DOHH2 (cell line): ENCODE results near the gene PCDH15.

Experiments
- H3F3A ChIP-seq: fragments of 200-600 bp; sonication (generic), shearing (Covaris generic); 2 replicates; pipeline ENCODE4 v1.6.0; 2016; ENCODE audit warnings: antibody characterized with exemption, mild to moderate bottlenecking; ENCODE audit not compliant: control insufficient read depth, insufficient read depth
- H3K27ac ChIP-seq: fragments of 200-600 bp; sonication (generic); 2 replicates; pipeline ENCODE4 v1.5.1; 2014; ENCODE audit warnings: low read depth, mild to moderate bottlenecking, low read length, moderate library complexity
- H3K27me3 ChIP-seq: fragments of 200-600 bp; sonication (generic); 2 replicates; pipeline ENCODE4 v1.6.1; 2014; ENCODE audit warnings: mild to moderate bottlenecking, low read length, mixed read lengths; ENCODE audit not compliant: control insufficient read depth
- H3K36me3 ChIP-seq: fragments of 200-600 bp; sonication (generic); 2 replicates; pipeline ENCODE4 v1.6.1; 2014; ENCODE audit warnings: mild to moderate bottlenecking, low read length, moderate library complexity, mixed read lengths; ENCODE audit not compliant: control insufficient read depth
- H3K4me1 ChIP-seq: fragments of 200-600 bp; sonication (generic); 2 replicates; pipeline ENCODE4 v1.6.1; 2014; ENCODE audit warnings: mild to moderate bottlenecking, low read length, mixed read lengths; ENCODE audit not compliant: control insufficient read depth
- H3K4me2 ChIP-seq: fragments of 200-600 bp; sonication (generic); 2 replicates; pipeline ENCODE4 v1.6.0; 2014; ENCODE audit warnings: mild to moderate bottlenecking, low read length, moderate library complexity
- H3K4me3 ChIP-seq: fragments of 200-600 bp; sonication (generic); 2 replicates; pipeline ENCODE4 v1.5.1; 2014; ENCODE audit warnings: mild to moderate bottlenecking, low read length, mixed read lengths
- H3K79me2 ChIP-seq: fragments of 200-600 bp; sonication (generic); 2 replicates; pipeline ENCODE4 v1.6.1; 2014; ENCODE audit warnings: mild to moderate bottlenecking, low read length, mixed read lengths; ENCODE audit not compliant: control insufficient read depth
- H3K9me2 ChIP-seq: fragments of 200-600 bp; sonication (generic); replicated peaks from 2 replicates; pipeline ENCODE4 v1.6.1; 2014; ENCODE audit warnings: mild to moderate bottlenecking, low read length, mixed read lengths; ENCODE audit not compliant: control insufficient read depth
- H3K9me3 ChIP-seq: fragments of 200-600 bp; sonication (generic); 2 replicates; pipeline ENCODE4 v1.6.1; 2014; ENCODE audit warnings: antibody characterized with exemption, low read length, mixed read lengths; ENCODE audit not compliant: control insufficient read depth, insufficient read depth
- H4K20me1 ChIP-seq: fragments of 200-600 bp; sonication (generic); 2 replicates; pipeline ENCODE4 v1.6.0; 2014; ENCODE audit warnings: low read depth, mild to moderate bottlenecking, antibody characterized with exemption, low read length, moderate library complexity; ENCODE audit not compliant: control insufficient read depth, insufficient read depth
- CTCF ChIP-seq: fragments of 200-600 bp; sonication (generic); IDR thresholded peaks from one replicate; pipeline ENCODE4 v1.5.1; 2014; ENCODE audit warnings: antibody characterized with exemption, mild to moderate bottlenecking, low read depth, low read length; ENCODE audit not compliant: poor library complexity, severe bottlenecking
- EZH2phosphoT487 ChIP-seq: fragments of 200-600 bp; sonication (generic); IDR thresholded peaks from 2 replicates; pipeline ENCODE4 v1.6.1; 2017; ENCODE audit warnings: borderline replicate concordance, mild to moderate bottlenecking, antibody characterized with exemption, low read length, moderate library complexity, mixed read lengths

The PCDH15 gene

GRCh38 chr10:53771701-53772100 is 1029.3 kb downstream of the PCDH15 start:
- TF ChIP-seq EZH2phosphoT487, result no peak
- TF ChIP-seq CTCF, result no peak
- H3K9me3 ChIP-seq, result no peaks in the 10 kb centered on the region
- H3K27me3 ChIP-seq, result no peaks in the 10 kb centered on the region
- no peaks in the 10 kb centered on the region for H3K36me3 ChIP-seq
- no peaks in the 10 kb centered on the region for H3K4me1 ChIP-seq
- no peaks in the 10 kb centered on the region for H3F3A ChIP-seq
- H3K9me2 ChIP-seq, result no peaks in the 10 kb centered on the region
- no peak overlapping the region for H3K4me2 ChIP-seq
- no peaks in the 10 kb centered on the region for H4K20me1 ChIP-seq
- H3K79me2 ChIP-seq, result no peaks in the 10 kb centered on the region
- no peak overlapping the region for H3K4me3 ChIP-seq
- no peak overlapping the region for H3K27ac ChIP-seq

- Histone ChIP-seq H3K36me3 (no peaks in the 10 kb centered on the region), H3K9me2 (no peaks in the 10 kb centered on the region), H3K27me3 (no peaks in the 10 kb centered on the region), H3K27ac (no peak overlapping the region), H3K9me3 (no peaks in the 10 kb centered on the region), H3K4me2 (no peak overlapping the region), H3K4me1 (no peaks in the 10 kb centered on the region), H3K4me3 (no peak overlapping the region), H3K79me2 (no peaks in the 10 kb centered on the region), H3F3A (no peaks in the 10 kb centered on the region), H4K20me1 (no peaks in the 10 kb centered on the region)
- TF ChIP-seq CTCF (no peak), EZH2phosphoT487 (no peak)
Observed at GRCh38 chr10:53770903-53771302, 1030.1 kb downstream of the PCDH15 start.

GRCh38 chr10:53765311-53765710 is 1035.7 kb downstream of the PCDH15 start:
- Histone ChIP-seq H3K4me2 (no peak overlapping the region), H3K27ac (no peak overlapping the region), H3K4me1 (no peaks in the 10 kb centered on the region), H3F3A (no peaks in the 10 kb centered on the region), H3K9me2 (no peaks in the 10 kb centered on the region), H4K20me1 (no peaks in the 10 kb centered on the region), H3K9me3 (no peaks in the 10 kb centered on the region), H3K27me3 (no peaks in the 10 kb centered on the region), H3K79me2 (no peaks in the 10 kb centered on the region), H3K4me3 (no peak overlapping the region), H3K36me3 (no peaks in the 10 kb centered on the region)
- TF ChIP-seq EZH2phosphoT487 (no peak), CTCF (no peak)
